SU-DHL-6 (cell line): Measurements from ENCODE around the gene TMEM39B.

Experiments
- CTCF ChIP-seq: fragments of 200-600 bp; sonication (generic); IDR thresholded peaks from one replicate; pipeline ENCODE4 v1.5.1; 2017; ENCODE audit warnings: antibody characterized with exemption, mild to moderate bottlenecking, low read length, moderate library complexity; ENCODE audit not compliant: insufficient read depth, poor library complexity, severe bottlenecking
- EZH2phosphoT487 ChIP-seq: fragments of 200-600 bp; sonication (generic), shearing (Covaris generic); conservative IDR thresholded peaks from 2 replicates; pipeline ENCODE4 v1.6.1; 2018; ENCODE audit warnings: mild to moderate bottlenecking, antibody characterized with exemption, low read length, moderate library complexity, mixed read lengths

GRCh38 chr1:32106663-32107275 is 34.0 kb downstream of the TMEM39B start:
- no peak for TF ChIP-seq CTCF
- TF ChIP-seq EZH2phosphoT487 = no peak
